BLaER1 (cell line): ENCODE data around the gene SLC6A11.
A peak's percentile ranks its signal among the peaks of the same experiment; 100 is the strongest.

Experiments
- H3K27ac ChIP-seq: shearing (Covaris generic); formaldehyde crosslinking; 2 replicates; pipeline ENCODE4 v1.8.1; 2022
- H3K27me3 ChIP-seq: shearing (Covaris generic); formaldehyde crosslinking; 2 replicates; pipeline ENCODE4 v1.8.1; 2022
- H3K36me3 ChIP-seq: shearing (Covaris generic); formaldehyde crosslinking; 2 replicates; pipeline ENCODE4 v1.8.1; 2022
- H3K4me1 ChIP-seq: shearing (Covaris generic); formaldehyde crosslinking; 2 replicates; pipeline ENCODE4 v1.8.1; 2022
- H3K4me2 ChIP-seq: shearing (Covaris generic); formaldehyde crosslinking; 2 replicates; pipeline ENCODE4 v1.8.1; 2022
- H3K4me3 ChIP-seq: shearing (Covaris generic); formaldehyde crosslinking; 2 replicates; pipeline ENCODE4 v1.8.1; 2022
- H3K9ac ChIP-seq: shearing (Covaris generic); formaldehyde crosslinking; 2 replicates; pipeline ENCODE4 v1.8.1; 2022
- H3K9me3 ChIP-seq: shearing (Covaris generic); formaldehyde crosslinking; 2 replicates; pipeline ENCODE4 v1.8.1; 2022
- H4K20me1 ChIP-seq: shearing (Covaris generic); formaldehyde crosslinking; 2 replicates; pipeline ENCODE4 v1.8.1; 2022
- Cebpa-rat ChIP-seq: shearing (Covaris generic); IDR thresholded peaks from 2 replicates; pipeline ENCODE4 v1.8.1; 2022

The SLC6A11 gene

DNA sequence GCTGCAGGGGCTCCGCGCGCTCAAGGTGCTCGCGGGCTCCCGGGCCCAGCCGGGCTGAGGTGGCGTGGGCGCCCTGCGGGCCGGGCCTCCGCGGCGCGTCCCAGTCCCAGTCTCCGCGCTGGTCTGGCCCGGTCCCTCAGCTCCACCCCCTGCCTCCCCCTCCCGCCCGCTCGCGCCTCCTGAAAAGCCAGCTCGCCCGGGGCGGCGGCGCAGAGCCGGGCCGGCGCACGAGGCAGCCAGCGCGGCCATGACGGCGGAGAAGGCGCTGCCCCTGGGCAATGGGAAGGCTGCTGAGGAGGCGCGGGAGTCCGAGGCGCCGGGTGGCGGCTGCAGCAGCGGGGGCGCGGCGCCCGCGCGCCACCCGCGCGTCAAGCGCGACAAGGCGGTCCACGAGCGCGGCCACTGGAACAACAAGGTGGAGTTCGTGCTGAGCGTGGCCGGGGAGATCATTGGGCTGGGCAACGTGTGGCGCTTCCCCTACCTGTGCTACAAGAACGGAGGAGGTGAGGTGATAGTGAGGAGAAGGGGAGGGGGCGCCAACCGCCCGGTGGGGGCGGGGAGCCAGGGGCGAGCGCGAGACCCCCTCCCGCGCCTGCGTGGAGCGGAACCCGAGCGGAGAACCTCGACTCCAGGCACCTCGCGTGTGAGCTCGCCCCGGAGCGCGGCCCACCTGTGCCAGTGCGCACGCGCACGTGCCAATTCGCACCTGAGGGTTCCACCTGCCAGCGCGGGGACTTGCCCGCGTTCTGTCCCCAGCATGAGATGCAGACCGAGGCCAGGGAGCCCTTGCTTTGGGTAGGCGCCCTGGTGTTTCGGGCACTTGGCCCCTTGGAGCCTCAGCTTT, at the start of gene SLC6A11:
TSS of gene SLC6A11 (plus strand) at position 210 of the 844 bp plus-strand sequence. CDS start at position 248, 38 bp downstream.
- no peaks in the 10 kb centered on the region for H3K9me3 ChIP-seq
- no peak for TF ChIP-seq Cebpa-rat
- H3K4me3 ChIP-seq, result peak within 1 kb of the TSS; percentile 60
- H3K27me3 ChIP-seq, result peaks cover 38% of the 10 kb centered on the region
- H3K27ac ChIP-seq, result no peak within 1 kb of the TSS
- peak within 1 kb of the TSS; percentile 90 for H3K4me2 ChIP-seq
- no peaks in the 10 kb centered on the region; the same call in 1 of the 2 replicates for H4K20me1 ChIP-seq
- no peak within 1 kb of the TSS for H3K9ac ChIP-seq
- peaks cover 12% of the 10 kb centered on the region for H3K4me1 ChIP-seq
- no peaks in the 10 kb centered on the region for H3K36me3 ChIP-seq

DNA sequence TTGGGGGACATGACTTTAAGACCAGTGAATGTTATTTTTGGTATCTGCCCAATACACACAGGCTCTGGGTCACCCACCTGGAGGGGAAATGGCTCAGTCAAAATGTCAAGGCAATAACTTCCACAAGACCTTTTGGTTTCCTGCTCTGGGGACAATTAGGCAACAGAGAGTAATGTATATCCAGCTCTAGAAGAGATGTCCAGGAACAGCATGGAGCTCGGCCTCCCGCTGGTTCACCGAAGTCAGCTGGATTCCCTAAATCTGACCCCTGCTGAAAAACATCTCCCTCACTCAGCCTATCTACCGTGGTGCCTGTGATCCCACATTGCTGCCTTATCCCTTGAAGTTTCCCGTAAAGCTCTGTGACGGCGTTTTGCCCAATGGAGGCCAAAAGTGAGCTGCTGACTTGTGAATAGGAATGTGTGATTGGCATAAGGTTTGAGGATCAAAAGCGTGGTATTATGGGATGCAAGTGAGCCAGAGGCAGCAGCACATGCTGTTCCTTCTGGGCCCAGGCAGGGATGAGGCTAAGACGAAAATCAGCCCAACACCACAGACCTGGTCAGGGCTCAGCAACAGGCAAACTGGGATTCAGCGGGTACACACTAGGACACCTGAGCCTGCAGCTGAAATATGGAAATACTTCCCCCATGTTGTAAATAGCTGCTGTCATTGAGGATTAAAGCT, 47.2 kb upstream of the SLC6A11 start:
- no peak overlapping the region for H3K27ac ChIP-seq
- no peaks in the 10 kb centered on the region for H3K36me3 ChIP-seq
- no peak overlapping the region for H3K9ac ChIP-seq
- no peak overlapping the region for H3K4me3 ChIP-seq
- no peaks in the 10 kb centered on the region for H3K27me3 ChIP-seq
- H4K20me1 ChIP-seq, result no peaks in the 10 kb centered on the region
- H3K4me1 ChIP-seq, result peaks cover 29% of the 10 kb centered on the region
- TF ChIP-seq Cebpa-rat, result no peak
- H3K9me3 ChIP-seq, result no peaks in the 10 kb centered on the region
- H3K4me2 ChIP-seq, result peak overlapping the region; percentile 28; the same call in 1 of the 2 replicates

DNA sequence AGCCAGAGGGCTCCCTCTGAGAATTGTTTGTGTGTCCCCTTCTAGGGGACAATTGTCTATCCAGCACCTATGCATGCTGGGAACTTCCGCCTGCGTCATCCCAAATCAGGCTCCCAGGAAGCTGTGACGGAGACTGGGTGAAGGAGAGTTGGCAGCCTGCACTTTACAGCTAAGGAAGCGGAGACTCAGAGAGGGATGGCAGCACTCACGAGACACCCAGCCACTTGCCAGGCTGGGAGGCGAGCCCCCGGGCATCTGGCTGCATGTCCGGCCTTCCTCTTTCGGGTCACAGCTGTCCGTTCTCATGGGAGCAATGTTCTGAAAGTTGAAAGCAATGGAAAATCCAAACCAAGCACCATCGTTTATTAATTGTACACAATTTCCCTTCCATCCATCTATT, 45.5 kb upstream of the SLC6A11 start:
- no peaks in the 10 kb centered on the region for H4K20me1 ChIP-seq
- no peaks in the 10 kb centered on the region for H3K9me3 ChIP-seq
- 0 out of 2 replicates have a peak overlapping the region, but pooled peaks have one; percentile 12 for H3K4me2 ChIP-seq
- H3K36me3 ChIP-seq, result no peaks in the 10 kb centered on the region
- no peak for TF ChIP-seq Cebpa-rat
- no peak overlapping the region for H3K27ac ChIP-seq
- H3K27me3 ChIP-seq, result no peaks in the 10 kb centered on the region
- no peak overlapping the region for H3K9ac ChIP-seq
- no peak overlapping the region for H3K4me3 ChIP-seq
- H3K4me1 ChIP-seq, result peaks cover 36% of the 10 kb centered on the region

DNA sequence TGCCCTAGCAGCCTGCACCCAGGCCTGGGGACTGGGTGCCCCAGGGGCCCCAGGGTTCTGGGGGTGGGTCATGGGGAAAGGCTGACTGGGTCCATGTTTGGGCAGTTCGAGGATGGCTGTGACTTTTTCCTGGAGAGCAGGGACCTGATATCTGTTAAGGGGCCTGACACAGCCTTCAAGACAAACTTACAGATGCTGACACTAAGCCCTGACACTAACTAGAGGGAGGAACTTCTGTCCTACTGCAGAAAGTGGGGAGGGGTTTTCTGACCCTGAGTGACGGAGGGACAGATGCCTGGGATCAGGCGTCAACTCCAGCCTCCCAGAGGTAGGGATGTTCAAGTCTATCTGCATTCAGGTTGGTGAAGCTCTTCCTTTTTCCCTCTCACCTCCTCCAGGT, 45.0 kb upstream of the SLC6A11 start:
- no peaks in the 10 kb centered on the region for H3K9me3 ChIP-seq
- TF ChIP-seq Cebpa-rat, result no peak
- H3K4me2 ChIP-seq, result 0 out of 2 replicates have a peak overlapping the region, but pooled peaks have one; percentile 12
- no peak overlapping the region for H3K9ac ChIP-seq
- H3K27me3 ChIP-seq, result no peaks in the 10 kb centered on the region
- H4K20me1 ChIP-seq, result no peaks in the 10 kb centered on the region
- no peak overlapping the region for H3K4me3 ChIP-seq
- H3K36me3 ChIP-seq, result no peaks in the 10 kb centered on the region
- no peak overlapping the region for H3K27ac ChIP-seq
- peaks cover 36% of the 10 kb centered on the region for H3K4me1 ChIP-seq

DNA sequence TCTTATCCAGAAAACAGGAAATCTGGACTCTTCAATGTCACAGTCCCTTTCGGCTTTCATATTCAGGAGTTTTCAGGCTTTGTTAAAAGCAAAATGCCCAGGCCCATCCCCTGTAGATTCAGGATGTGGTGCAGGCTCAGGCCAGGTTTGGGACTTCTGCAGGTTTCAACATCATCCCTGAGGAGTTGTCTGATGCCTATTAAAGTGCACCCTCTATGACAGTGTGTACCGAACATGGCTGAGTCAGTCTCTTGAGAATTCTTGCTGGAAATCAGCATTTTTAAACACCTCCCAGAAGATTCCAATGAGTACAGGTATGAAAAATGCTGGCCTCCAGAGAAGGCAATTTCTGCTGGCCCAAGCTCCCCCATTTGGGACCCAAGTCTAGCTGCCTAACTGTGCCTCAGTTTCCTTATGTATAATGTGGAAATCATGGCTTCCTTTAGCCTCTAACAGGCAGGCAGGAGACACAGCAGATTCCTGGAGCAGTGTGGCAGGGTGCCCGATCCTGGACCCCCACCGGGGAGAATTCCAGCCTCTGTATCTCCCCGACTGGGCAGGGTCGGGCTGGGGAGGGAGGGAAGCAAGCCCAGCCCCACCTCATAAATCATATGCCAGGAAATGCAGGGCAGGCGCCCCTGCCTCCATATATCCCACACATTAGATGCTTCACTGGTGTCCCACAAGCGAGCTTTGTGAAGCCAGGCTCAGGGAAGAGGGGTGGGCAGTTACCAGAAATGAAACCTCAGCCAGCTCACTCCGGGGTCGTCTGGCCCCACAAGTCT, 44.4 kb upstream of the SLC6A11 start:
- Histone ChIP-seq H3K27me3 (no peaks in the 10 kb centered on the region), H3K9ac (no peak overlapping the region), H3K27ac (no peak overlapping the region), H3K4me3 (no peak overlapping the region), H3K4me2 (peak overlapping the region; percentile 14; the same call in 1 of the 2 replicates), H3K9me3 (no peaks in the 10 kb centered on the region), H4K20me1 (no peaks in the 10 kb centered on the region), H3K36me3 (no peaks in the 10 kb centered on the region), H3K4me1 (peaks cover 36% of the 10 kb centered on the region)
- TF ChIP-seq Cebpa-rat, result no peak

DNA sequence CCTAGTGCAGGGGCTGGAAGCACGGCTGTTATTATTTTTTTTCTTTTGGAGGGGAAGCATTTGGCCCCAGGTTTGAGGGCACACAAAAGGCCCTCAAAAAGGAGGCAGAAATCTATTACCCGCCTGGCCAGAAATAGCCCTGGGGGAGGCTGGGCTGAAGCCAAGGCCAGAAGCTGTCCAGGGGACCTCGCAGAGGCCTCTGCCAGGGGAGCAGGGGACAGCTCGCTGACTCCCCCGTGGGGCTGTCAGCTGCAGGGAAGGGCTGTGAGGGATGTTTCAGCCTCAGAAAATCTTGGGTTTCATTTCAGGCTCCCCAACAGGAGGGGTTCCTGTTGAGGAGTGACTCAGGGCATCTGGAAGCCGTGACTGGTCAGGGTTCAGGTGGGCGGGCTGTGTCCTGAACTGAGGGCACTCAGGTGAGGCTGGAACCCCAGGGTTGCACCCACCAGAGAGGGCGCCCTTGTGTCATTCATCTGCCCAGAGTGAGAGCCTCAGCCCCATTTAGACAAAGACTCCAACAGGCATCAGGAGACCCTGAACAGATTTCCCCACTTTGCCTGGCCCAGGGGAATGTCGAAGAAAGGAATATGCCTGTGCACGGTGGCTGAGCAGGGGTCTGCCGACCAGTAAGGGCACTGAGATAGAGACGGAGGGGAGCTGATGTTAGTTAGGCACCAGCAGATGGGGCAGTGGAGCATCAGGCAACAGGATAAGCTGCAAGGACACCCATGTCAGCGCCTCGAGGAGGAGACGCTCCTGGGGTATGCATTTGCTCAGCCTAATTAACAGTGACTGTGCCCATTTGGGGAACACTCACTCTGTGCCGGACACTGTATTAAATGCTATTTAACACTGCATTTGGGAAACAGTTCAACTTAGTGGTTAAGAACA, 43.5 kb upstream of the SLC6A11 start:
- no peak for TF ChIP-seq Cebpa-rat
- Histone ChIP-seq H3K27ac (no peak overlapping the region), H3K4me3 (no peak overlapping the region), H3K36me3 (no peaks in the 10 kb centered on the region), H3K4me1 (peaks cover 36% of the 10 kb centered on the region), H3K9me3 (no peaks in the 10 kb centered on the region), H4K20me1 (no peaks in the 10 kb centered on the region), H3K27me3 (no peaks in the 10 kb centered on the region), H3K9ac (no peak overlapping the region), H3K4me2 (peak overlapping the region; percentile 14; the same call in 1 of the 2 replicates)

DNA sequence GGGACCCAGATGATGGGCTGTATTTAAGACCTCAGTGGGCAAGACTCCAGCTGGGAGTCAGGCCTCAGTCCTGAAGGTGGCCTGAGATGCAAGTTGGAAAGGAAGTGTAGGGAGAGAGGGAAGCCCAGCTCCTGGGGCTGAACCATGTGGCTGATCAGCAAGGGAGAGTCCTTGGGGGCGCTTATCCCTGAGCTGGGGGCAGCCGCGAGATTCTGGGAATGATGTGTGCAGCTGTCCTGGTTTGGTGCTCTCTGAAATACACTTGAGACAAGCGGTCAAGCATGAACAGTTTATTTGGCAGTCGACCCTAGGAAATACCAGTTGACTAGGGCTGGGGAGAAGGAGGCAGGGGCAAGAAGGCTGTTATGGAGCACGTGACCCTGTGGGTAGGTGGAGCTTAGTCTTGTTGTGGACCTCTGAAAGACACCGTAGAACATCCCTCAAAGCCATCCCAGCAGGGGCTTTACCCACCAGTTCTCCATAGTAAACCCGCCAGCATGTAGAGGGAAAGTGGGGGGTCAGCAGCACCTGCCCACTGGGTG, 41.8 kb upstream of the SLC6A11 start:
- Histone ChIP-seq H3K36me3 (no peaks in the 10 kb centered on the region), H4K20me1 (no peaks in the 10 kb centered on the region), H3K27ac (no peak overlapping the region), H3K9me3 (no peaks in the 10 kb centered on the region), H3K27me3 (no peaks in the 10 kb centered on the region), H3K9ac (no peak overlapping the region), H3K4me2 (no peak overlapping the region), H3K4me1 (peaks cover 28% of the 10 kb centered on the region), H3K4me3 (no peak overlapping the region)
- TF ChIP-seq Cebpa-rat, result no peak

DNA sequence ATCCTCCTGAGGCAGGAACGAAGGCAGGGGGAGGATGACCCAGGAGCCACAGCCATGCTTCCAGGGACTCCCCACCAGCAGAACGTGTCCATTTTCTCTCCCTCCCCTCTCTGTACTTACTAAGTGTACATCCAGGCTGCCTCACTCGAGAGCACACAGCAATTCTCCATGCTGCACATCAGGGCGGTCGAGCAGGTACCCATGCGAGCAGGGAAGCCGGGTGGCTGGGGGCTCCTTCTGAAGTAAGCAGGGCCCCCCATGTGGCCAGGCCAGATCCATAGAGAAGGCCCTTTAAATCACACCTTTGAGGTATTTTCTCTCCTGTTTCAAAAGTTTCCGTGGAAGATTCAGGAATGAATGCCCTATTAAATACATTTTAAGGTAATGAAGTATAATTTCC, 41.2 kb upstream of the SLC6A11 start:
- TF ChIP-seq Cebpa-rat, result no peak
- Histone ChIP-seq H3K9me3 (no peaks in the 10 kb centered on the region), H3K4me3 (no peak overlapping the region), H3K4me2 (no peak overlapping the region), H3K27me3 (no peaks in the 10 kb centered on the region), H3K4me1 (peaks cover 28% of the 10 kb centered on the region), H3K36me3 (no peaks in the 10 kb centered on the region), H4K20me1 (no peaks in the 10 kb centered on the region), H3K9ac (no peak overlapping the region), H3K27ac (no peak overlapping the region)
